Smooth muscle cell (in vitro differentiated cells): ENCODE results near the gene TRAP1. TPM values are rescaled to one million over a fixed set of nuclear protein-coding genes. Genes with fewer than 3 reads are reported as not detected.
A peak's percentile ranks its signal among the peaks of the same experiment; 100 is the strongest.

Source experiments
- DNase-seq: peaks from one replicate; lab custom pipeline; 2025; ENCODE audit not compliant: unreplicated experiment; lab: John Stamatoyannopoulos, UW
- H2AFZ ChIP-seq: fragments of 200-600 bp; sonication (generic); 2 replicates; pipeline ENCODE4 v1.6.0; 2016; ENCODE audit warnings: antibody characterized with exemption, low read depth, mild to moderate bottlenecking
- H3F3A ChIP-seq: fragments of 200-600 bp; sonication (generic); 2 replicates; pipeline ENCODE4 v1.6.0; 2017; ENCODE audit warnings: antibody characterized with exemption, low read depth
- H3K27ac ChIP-seq: fragments of 200-600 bp; sonication (generic); 2 replicates; pipeline ENCODE4 v1.5.1; 2016; ENCODE audit warnings: low read depth, mild to moderate bottlenecking
- H3K27me3 ChIP-seq: fragments of 200-600 bp; sonication (generic); 2 replicates; pipeline ENCODE4 v1.6.1; 2016; ENCODE audit warnings: low read depth, mild to moderate bottlenecking
- H3K36me3 ChIP-seq: fragments of 200-600 bp; sonication (generic); 2 replicates; pipeline ENCODE4 v1.5.1; 2016; ENCODE audit warnings: low read depth
- H3K4me1 ChIP-seq: fragments of 200-600 bp; sonication (generic); 2 replicates; pipeline ENCODE4 v1.5.1; 2016; ENCODE audit warnings: low read depth
- H3K4me2 ChIP-seq: fragments of 200-600 bp; sonication (generic); 2 replicates; pipeline ENCODE4 v1.6.0; 2016; ENCODE audit warnings: mild to moderate bottlenecking
- H3K4me3 ChIP-seq: fragments of 200-600 bp; sonication (generic); 2 replicates; pipeline ENCODE4 v1.5.1; 2016; ENCODE audit warnings: mild to moderate bottlenecking
- H3K79me2 ChIP-seq: fragments of 200-600 bp; sonication (generic); 2 replicates; pipeline ENCODE4 v1.6.0; 2016; ENCODE audit warnings: low read depth, mild to moderate bottlenecking
- H3K9ac ChIP-seq: fragments of 200-600 bp; sonication (generic); 2 replicates; pipeline ENCODE4 v1.6.0; 2016; ENCODE audit warnings: low read depth
- H3K9me3 ChIP-seq: fragments of 200-600 bp; sonication (generic); replicated peaks from 2 replicates; pipeline ENCODE4 v1.5.1; 2016; ENCODE audit warnings: low read depth
- H4K20me1 ChIP-seq: fragments of 200-600 bp; sonication (generic); 2 replicates; pipeline ENCODE4 v1.6.0; 2016; ENCODE audit warnings: low read depth
- WGBS: methylation state at CpG from one replicate; pipeline ENCODE4 v1.1.7; 2016; ENCODE audit warnings: low lambda C conversion rate; 5-methylcytosine and 5-hydroxymethylcytosine counted together
- polyA plus RNA-seq: library from polyadenylated mRNA; unstranded; fragments of >200 nt; fragmentation: Nextera tagmentation; extraction: Ambion mirVana; gene quantifications from 2 replicates; pipeline ENCODE4 v1.2.1, GENCODE V29; 2016
- total RNA-seq: library from RNA; depleted of rRNA; stranded (reverse); fragments of >200 nt; gene quantifications from 2 replicates; pipeline ENCODE4 v1.2.3, GENCODE V29; 2014
- TF ChIP-seq, protein P1 (sequence below): fragments of 200-600 bp; sonication (generic); IDR thresholded peaks from 2 replicates; pipeline ENCODE4 v1.5.1; 2017; ENCODE audit warnings: borderline replicate concordance, mild to moderate bottlenecking, antibody characterized with exemption; ENCODE audit not compliant: insufficient read depth, poor library complexity, severe bottlenecking

Gene TRAP1
- total and polyA plus RNA-seq, 2 experiments from 2014 or later, result 37.7 to 46.6 TPM

DNA sequence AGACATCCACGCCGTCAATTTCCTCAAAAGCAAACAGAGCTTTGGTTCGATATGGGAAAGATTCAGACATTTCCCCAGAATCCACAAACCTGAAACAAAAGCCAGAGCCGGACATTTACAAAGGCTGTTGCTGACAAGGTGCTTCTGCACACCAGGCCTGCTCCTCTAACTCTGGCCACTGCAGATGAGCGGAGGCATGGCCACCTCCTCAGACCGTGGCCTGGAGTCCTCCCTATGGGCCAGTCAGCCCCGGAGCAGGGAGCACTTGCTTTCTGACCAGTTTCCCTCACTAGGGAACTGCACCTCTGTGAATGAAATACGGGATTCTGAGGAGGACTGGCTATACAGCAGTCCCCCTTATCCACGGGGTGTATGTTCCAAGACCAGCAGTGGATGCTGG lies 22.3 kb upstream of the TRAP1 start:
- no peaks in the 10 kb centered on the region for H3F3A ChIP-seq
- no peaks in the 10 kb centered on the region for H3K27me3 ChIP-seq
- H3K27ac ChIP-seq, result no peak overlapping the region
- no peaks in the 10 kb centered on the region for H3K4me1 ChIP-seq
- H3K79me2 ChIP-seq, result peaks cover 4% of the 10 kb centered on the region
- no peak for DNase-seq
- no peak overlapping the region for H3K4me2 ChIP-seq
- no peak overlapping the region for H2AFZ ChIP-seq
- WGBS, result 99% methylated on average over 9 of the region's 9 CpGs
- TF ChIP-seq, protein P1, sequence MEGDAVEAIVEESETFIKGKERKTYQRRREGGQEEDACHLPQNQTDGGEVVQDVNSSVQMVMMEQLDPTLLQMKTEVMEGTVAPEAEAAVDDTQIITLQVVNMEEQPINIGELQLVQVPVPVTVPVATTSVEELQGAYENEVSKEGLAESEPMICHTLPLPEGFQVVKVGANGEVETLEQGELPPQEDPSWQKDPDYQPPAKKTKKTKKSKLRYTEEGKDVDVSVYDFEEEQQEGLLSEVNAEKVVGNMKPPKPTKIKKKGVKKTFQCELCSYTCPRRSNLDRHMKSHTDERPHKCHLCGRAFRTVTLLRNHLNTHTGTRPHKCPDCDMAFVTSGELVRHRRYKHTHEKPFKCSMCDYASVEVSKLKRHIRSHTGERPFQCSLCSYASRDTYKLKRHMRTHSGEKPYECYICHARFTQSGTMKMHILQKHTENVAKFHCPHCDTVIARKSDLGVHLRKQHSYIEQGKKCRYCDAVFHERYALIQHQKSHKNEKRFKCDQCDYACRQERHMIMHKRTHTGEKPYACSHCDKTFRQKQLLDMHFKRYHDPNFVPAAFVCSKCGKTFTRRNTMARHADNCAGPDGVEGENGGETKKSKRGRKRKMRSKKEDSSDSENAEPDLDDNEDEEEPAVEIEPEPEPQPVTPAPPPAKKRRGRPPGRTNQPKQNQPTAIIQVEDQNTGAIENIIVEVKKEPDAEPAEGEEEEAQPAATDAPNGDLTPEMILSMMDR, result no peak
- H3K36me3 ChIP-seq, result peaks cover 14% of the 10 kb centered on the region
- H4K20me1 ChIP-seq, result peaks cover 18% of the 10 kb centered on the region
- H3K9me3 ChIP-seq, result no peaks in the 10 kb centered on the region
- H3K4me3 ChIP-seq, result no peak overlapping the region
- H3K9ac ChIP-seq, result no peak overlapping the region

DNA sequence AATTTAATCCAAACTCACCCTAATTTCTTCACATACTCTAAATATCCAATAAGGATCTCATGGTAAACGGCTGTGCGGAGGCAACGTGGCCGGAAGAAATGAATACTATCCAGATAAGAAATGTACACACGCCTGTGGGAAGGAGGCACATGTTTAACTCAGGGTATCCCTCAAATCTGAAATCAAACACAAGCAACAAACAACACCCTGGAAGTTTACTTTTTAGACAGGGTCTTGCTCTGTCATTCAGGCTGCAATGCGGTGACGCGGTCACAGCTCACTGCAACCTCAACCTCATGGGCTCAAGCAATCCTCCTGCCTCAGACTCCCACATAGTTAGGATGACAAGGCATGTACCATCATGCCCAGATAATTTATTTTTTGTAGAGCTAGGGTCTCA lies 21.2 kb upstream of the TRAP1 start:
- Histone ChIP-seq H3K36me3 (peaks cover 9% of the 10 kb centered on the region), H3K4me1 (no peaks in the 10 kb centered on the region), H3K27ac (peak overlapping the region; percentile 31), H3K79me2 (peaks cover 4% of the 10 kb centered on the region), H3F3A (no peaks in the 10 kb centered on the region), H2AFZ (no peak overlapping the region), H3K4me2 (no peak overlapping the region), H3K4me3 (no peak overlapping the region), H3K27me3 (no peaks in the 10 kb centered on the region), H3K9ac (no peak overlapping the region), H3K9me3 (no peaks in the 10 kb centered on the region), H4K20me1 (peaks cover 18% of the 10 kb centered on the region)
- TF ChIP-seq, protein P1, result no peak
- 96% methylated on average over 8 of the region's 8 CpGs for WGBS
- no peak for DNase-seq

DNA sequence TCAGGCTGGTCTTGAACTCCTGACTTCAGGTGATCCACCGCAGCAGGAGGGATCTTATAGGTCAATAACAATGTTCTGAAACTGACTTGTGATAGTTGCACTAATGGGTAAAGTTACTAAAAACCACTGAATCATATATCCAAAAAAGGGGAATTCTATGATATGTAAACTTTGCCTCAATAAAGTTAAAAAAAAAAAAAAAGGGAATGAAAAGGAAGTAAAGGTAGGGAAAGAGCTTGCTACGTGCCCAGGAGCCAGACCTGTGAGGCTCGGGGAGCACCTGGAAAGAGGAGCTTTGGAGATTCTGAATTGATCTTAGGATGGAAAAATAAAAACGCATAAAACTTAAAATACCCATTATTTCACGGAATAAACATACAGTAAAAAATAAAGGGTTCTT lies 20.8 kb upstream of the TRAP1 start:
- 97% methylated on average over 5 of the region's 5 CpGs for WGBS
- H3K36me3 ChIP-seq, result peaks cover 9% of the 10 kb centered on the region

DNA sequence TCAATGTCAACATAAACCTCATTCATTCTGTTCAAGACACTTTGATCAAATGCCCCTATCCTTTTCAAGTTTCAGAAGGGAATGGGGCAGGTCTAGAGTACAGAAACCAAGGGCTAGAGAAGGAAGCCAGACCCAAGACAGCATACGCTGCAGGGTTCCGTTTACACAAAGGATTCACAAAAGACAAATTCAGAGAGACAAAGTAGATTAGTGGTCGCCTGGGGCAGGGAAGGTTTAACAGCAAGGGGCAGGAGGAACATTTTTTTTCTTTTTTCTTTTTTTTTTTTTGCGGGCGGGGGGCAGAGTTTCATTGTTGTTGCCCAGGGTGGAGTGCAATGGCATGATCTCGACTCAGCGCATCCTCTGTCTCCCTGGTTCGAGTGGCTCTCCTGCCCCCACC lies 19.9 kb upstream of the TRAP1 start:
- Histone ChIP-seq H3K9ac (no peak overlapping the region), H4K20me1 (peaks cover 18% of the 10 kb centered on the region), H3K79me2 (no peaks in the 10 kb centered on the region), H3K4me2 (no peak overlapping the region), H2AFZ (no peak overlapping the region), H3K4me1 (no peaks in the 10 kb centered on the region), H3K27ac (no peak overlapping the region), H3K27me3 (no peaks in the 10 kb centered on the region), H3K4me3 (no peak overlapping the region), H3K36me3 (peaks cover 9% of the 10 kb centered on the region), H3K9me3 (no peaks in the 10 kb centered on the region), H3F3A (no peaks in the 10 kb centered on the region)
- TF ChIP-seq, protein P1, result no peak
- DNase-seq, result no peak
- 98% methylated on average over 6 of the region's 8 CpGs for WGBS

More for the DNA sequence above, 20.8 kb upstream of the TRAP1 start:
- TF ChIP-seq, protein P1, result no peak
- Histone ChIP-seq H3F3A (no peaks in the 10 kb centered on the region), H4K20me1 (peaks cover 18% of the 10 kb centered on the region), H3K4me2 (no peak overlapping the region), H2AFZ (no peak overlapping the region), H3K9ac (no peak overlapping the region), H3K27ac (no peak overlapping the region), H3K79me2 (peaks cover 2% of the 10 kb centered on the region), H3K4me1 (no peaks in the 10 kb centered on the region), H3K9me3 (no peaks in the 10 kb centered on the region), H3K27me3 (no peaks in the 10 kb centered on the region), H3K4me3 (no peak overlapping the region)
- DNase-seq, result no peak
